IPS-15b (cell line): ENCODE data around the gene ZMIZ1.

Experiments used
- H3K27me3 ChIP-seq: one replicate; pipeline ENCODE4 v1.6.1; 2013; ENCODE audit warnings: low read length; ENCODE audit not compliant: control insufficient read depth, insufficient read depth
- H3K36me3 ChIP-seq: one replicate; pipeline ENCODE4 v1.6.1; 2013; ENCODE audit warnings: low read length; ENCODE audit not compliant: control insufficient read depth, insufficient read depth
- H3K4me1 ChIP-seq: one replicate; pipeline ENCODE4 v1.6.1; 2013; ENCODE audit warnings: mild to moderate bottlenecking, low read length; ENCODE audit not compliant: control insufficient read depth, insufficient read depth
- H3K4me3 ChIP-seq: one replicate; pipeline ENCODE4 v1.5.1; 2013; ENCODE audit warnings: low read depth, low read length
- H3K9ac ChIP-seq: one replicate; pipeline ENCODE4 v1.6.1; 2013; ENCODE audit warnings: low read depth, mild to moderate bottlenecking, low read length
- H3K9me3 ChIP-seq: one replicate; pipeline ENCODE4 v1.6.1; 2013; ENCODE audit warnings: mild to moderate bottlenecking, low read length; ENCODE audit not compliant: control insufficient read depth, insufficient read depth

The ZMIZ1 gene

DNA sequence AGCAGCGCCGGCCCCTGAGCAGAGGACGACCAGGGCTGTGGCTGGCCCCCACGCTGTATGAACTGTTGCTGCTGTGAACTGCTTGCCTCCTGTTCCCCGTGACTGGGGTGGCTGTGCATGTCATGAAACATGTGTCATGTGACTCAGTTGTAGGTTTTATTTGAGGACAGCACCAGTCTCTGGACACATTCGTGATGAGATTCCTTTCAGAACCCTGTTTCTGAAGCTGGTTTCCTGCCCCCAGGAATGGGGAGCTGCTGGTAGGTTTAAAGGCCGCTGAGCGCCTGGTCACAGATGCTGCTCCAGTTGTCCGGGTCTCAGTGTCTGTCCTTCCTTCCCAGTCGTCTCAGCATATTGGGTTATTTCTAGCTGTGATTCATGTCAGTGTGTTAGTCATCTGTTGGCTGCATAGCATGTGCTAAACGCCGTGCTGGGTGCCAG, 199.4 kb downstream of the ZMIZ1 start:
- no peaks in the 10 kb centered on the region for H3K27me3 ChIP-seq
- peaks cover 17% of the 10 kb centered on the region for H3K36me3 ChIP-seq
- no peaks in the 10 kb centered on the region for H3K4me1 ChIP-seq
- H3K4me3 ChIP-seq: no peak overlapping the region
- no peaks in the 10 kb centered on the region for H3K9me3 ChIP-seq
- H3K9ac ChIP-seq: no peak overlapping the region

DNA sequence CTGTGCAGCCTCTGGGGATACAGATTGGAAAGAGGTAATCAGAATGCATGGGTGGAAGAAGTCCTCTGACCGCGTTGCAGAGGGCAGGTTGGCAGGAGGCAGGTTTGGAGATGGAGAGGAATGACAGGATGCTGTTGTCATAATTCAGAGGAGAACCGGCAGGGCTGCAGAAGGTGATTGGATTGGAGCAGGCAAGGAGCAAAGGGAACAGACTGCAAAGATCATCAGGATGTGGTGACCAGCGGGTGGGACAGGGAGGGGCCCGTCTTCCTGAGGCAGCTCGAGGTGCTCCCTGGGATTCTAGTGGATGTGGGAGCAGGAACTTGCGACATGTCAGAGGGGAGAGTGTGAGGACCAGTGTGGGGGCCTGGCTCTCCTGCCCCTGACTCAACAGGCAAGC, 200.0 kb downstream of the ZMIZ1 start:
- Histone ChIP-seq H3K4me3 (no peak overlapping the region), H3K36me3 (peaks cover 15% of the 10 kb centered on the region), H3K4me1 (no peaks in the 10 kb centered on the region), H3K9ac (no peak overlapping the region), H3K27me3 (no peaks in the 10 kb centered on the region), H3K9me3 (no peaks in the 10 kb centered on the region)

- Histone ChIP-seq H3K27me3 (no peaks in the 10 kb centered on the region), H3K9me3 (no peaks in the 10 kb centered on the region), H3K4me1 (no peaks in the 10 kb centered on the region), H3K4me3 (no peak overlapping the region), H3K9ac (no peak overlapping the region), H3K36me3 (peaks cover 15% of the 10 kb centered on the region)
Observed at GRCh38 chr10:79269443-79269842, 200.7 kb downstream of the ZMIZ1 start.

DNA sequence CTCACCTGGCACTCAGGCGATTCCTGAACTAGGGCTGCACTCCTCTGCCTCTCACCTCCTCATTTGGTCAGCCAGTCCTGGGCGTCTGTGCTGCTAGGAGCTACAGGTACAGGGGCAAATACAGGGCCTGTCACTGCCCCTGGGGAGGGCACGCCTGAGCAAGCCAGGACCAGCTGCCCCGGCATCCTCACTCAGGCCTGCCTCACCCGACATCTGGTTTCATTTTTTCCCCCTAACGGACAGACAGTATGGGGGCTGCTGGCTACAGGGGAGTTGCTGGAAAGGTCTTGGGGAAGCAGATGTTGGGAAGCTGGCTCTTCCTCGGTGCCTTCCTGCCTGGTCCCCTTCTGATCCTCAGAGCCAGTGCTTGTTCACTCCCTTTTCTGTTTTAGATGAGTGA, 201.2 kb downstream of the ZMIZ1 start:
- Histone ChIP-seq H3K4me3 (no peak overlapping the region), H3K27me3 (no peaks in the 10 kb centered on the region), H3K4me1 (no peaks in the 10 kb centered on the region), H3K36me3 (peaks cover 15% of the 10 kb centered on the region), H3K9me3 (no peaks in the 10 kb centered on the region), H3K9ac (no peak overlapping the region)

DNA sequence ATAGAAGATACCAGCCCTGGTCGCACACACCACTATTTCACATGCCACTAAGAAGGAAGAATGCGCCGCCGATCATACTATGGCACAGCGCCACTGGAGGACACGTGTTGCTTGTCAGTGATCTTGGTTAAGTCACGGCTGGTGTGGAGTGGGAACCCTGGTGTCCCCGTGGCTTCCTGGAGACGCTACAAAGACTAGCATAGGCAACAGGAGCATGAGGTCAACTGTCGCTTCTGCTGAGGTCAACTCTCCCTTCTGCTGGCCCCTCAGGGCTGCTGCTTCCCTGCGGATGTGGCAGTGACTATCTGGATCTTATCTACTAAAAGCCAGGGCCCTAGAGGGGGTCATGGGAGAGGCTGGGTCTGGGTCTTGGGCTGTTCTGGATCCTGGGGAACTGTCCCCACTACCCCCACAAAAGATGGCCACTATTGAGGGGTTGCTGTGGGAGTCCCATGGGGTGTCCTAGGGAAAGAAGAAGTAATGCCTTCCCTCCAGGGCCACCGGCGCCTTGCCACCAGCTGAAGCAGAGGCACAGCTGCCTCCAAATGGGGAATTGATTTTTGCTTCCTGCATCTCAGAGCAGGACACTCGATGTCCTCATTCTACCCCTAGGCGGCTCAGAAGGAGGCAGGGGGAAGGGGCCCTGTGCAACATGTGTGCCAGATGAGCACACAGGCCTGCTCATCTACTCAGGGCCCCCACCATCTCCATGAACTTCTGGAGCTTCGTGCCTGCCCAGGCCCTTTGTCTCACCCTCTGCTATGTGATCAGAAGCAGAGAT, 201.9 kb downstream of the ZMIZ1 start:
- Histone ChIP-seq H3K4me3 (no peak overlapping the region), H3K9me3 (no peaks in the 10 kb centered on the region), H3K36me3 (peaks cover 15% of the 10 kb centered on the region), H3K4me1 (no peaks in the 10 kb centered on the region), H3K27me3 (no peaks in the 10 kb centered on the region), H3K9ac (no peak overlapping the region)

GRCh38 chr10:79272353-79272752, 203.6 kb downstream of the ZMIZ1 start:
- no peaks in the 10 kb centered on the region for H3K4me1 ChIP-seq
- H3K9ac ChIP-seq: no peak overlapping the region
- H3K36me3 ChIP-seq: peaks cover 27% of the 10 kb centered on the region

GRCh38 chr10:79273604-79274003, 204.8 kb downstream of the ZMIZ1 start:
- H3K36me3 ChIP-seq: peaks cover 31% of the 10 kb centered on the region
- no peak overlapping the region for H3K9ac ChIP-seq
- no peaks in the 10 kb centered on the region for H3K27me3 ChIP-seq
- H3K4me1 ChIP-seq: no peaks in the 10 kb centered on the region
- no peaks in the 10 kb centered on the region for H3K9me3 ChIP-seq
- no peak overlapping the region for H3K4me3 ChIP-seq

More at GRCh38 chr10:79272353-79272752, 203.6 kb downstream of the ZMIZ1 start:
- H3K9me3 ChIP-seq: no peaks in the 10 kb centered on the region
- H3K27me3 ChIP-seq: no peaks in the 10 kb centered on the region
- no peak overlapping the region for H3K4me3 ChIP-seq

- H3K9me3 ChIP-seq: no peaks in the 10 kb centered on the region
- no peaks in the 10 kb centered on the region for H3K27me3 ChIP-seq
- peaks cover 26% of the 10 kb centered on the region for H3K36me3 ChIP-seq
- H3K4me1 ChIP-seq: no peaks in the 10 kb centered on the region
- H3K9ac ChIP-seq: no peak overlapping the region
- H3K4me3 ChIP-seq: no peak overlapping the region
Observed at GRCh38 chr10:79274279-79275104, 205.7 kb downstream of the ZMIZ1 start.

DNA sequence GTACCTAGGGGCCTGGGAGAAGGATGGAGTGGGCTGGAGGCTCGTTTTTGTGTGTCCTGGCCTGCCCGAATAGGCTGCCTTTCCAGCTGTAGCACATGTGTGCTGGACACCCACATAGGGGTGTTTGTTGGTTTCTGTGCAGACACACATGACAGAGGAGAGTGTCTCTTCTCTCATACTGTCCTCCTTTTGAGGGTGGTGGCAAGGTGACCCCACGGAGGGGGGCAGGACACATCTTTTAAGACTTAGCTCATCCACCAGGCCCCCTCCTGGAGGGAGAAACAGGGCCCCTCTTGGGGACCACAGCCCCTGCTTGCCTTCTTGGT, 206.3 kb downstream of the ZMIZ1 start:
- Histone ChIP-seq H3K9ac (no peak overlapping the region), H3K36me3 (peaks cover 24% of the 10 kb centered on the region), H3K4me1 (no peaks in the 10 kb centered on the region), H3K9me3 (no peaks in the 10 kb centered on the region), H3K27me3 (no peaks in the 10 kb centered on the region), H3K4me3 (no peak overlapping the region)

DNA sequence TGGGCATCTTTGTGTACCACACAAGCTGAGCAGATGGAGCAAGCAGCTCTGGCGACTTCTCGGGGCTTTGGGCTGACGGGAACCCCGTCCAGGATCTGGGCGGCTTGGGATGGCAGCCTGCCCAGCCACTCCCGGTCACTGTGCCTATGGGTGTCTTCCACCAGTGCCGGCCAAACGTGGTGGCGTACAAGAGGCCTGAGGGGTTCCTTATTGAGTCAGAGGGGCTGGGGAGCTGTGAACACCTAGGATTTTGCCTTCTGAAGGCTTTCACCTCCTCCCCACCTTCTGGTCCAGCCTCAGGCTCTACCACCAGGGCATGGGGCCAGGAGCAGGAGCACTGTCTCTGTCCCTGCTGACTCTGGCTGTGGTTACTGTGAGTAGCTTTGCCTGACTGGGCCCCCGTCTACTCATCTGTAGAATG, 206.7 kb downstream of the ZMIZ1 start:
- Histone ChIP-seq H3K9me3 (no peaks in the 10 kb centered on the region), H3K4me1 (no peaks in the 10 kb centered on the region), H3K27me3 (no peaks in the 10 kb centered on the region), H3K4me3 (no peak overlapping the region), H3K36me3 (peaks cover 22% of the 10 kb centered on the region), H3K9ac (no peak overlapping the region)

DNA sequence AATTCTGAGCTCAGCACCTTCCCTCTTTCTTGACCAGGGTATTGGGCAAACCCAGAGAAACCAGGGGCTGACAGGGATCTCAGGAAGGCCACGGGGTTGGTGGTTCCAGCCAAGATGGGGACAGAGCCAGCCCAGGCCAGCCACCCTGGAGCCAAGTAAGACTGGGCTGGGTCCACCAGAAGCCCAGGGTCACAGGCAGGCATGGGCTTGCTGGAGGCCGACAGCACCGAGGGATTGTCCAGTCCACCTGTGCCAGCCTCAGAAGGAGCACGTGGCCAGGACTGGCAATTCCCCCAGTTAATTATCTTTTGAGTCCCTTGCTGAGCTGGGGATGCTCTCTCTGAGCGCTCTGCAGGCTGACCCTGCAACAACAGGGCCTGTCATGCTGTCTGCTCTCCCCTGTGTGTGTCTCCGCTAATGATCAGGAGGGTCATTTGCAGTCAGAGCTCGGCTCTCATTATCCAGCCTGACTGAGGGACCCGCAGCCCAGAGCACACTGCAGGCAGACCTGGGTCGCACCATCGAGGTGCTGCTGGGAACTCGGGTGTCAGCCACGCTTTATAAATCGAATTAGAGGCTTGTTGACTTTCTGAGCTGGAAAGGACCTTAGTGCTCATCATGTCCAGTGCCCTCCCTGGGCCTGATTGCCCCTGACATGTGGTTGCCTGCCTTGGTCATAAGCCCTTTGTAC, 209.0 kb downstream of the ZMIZ1 start:
- no peak overlapping the region for H3K9ac ChIP-seq
- peaks cover 25% of the 10 kb centered on the region for H3K36me3 ChIP-seq
- no peaks in the 10 kb centered on the region for H3K9me3 ChIP-seq

More for the DNA sequence above, 209.0 kb downstream of the ZMIZ1 start:
- no peaks in the 10 kb centered on the region for H3K4me1 ChIP-seq
- H3K27me3 ChIP-seq: no peaks in the 10 kb centered on the region
- H3K4me3 ChIP-seq: no peak overlapping the region
